ENCODE results near the gene POM121L12. TPM values are rescaled to one million over a fixed set of nuclear protein-coding genes. Genes with fewer than 3 reads are reported as not detected.

POM121L12 gene
- total RNA-seq, 3 donors from 2014 or later (not counting 1 experiment from before 2014, with no cell fraction given), result not detected

DNA sequence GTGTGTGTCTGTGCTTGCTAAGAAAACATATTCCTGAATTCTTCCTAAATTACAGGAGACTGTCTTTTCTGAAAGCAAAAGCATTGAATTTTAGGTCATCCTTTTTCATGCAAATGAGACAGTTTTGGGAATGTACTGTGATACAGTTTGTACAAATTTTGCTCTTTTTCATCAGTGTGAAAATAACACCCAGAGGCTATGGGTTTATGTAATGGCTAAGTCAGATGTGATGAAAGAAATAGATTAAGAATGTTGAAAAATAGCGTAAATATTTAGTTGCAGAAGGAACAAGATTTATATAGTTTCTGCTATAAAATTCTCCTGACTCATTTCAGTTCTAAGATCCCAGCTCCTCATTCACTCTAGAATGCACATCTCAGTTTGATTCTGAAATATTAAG lies 24.6 kb downstream of the POM121L12 start:
- peaks cover 11% of the 10 kb centered on the region for H3K9me3 ChIP-seq (ENCODE audit: control insufficient read depth, insufficient read depth, low read length)
- no peak for DNase-seq
- H3K36me3 ChIP-seq (ENCODE audit: control insufficient read depth, insufficient read depth, low read length), result no peaks in the 10 kb centered on the region
- WGBS (ENCODE audit: insufficient coverage), result no CpG with 5 or more reads among the region's 1 CpG
- Mint-ChIP-seq H3K27ac (no peak overlapping the region), H3K27me3 (ENCODE audit: low read depth in 2 of 2) (no peaks in the 10 kb centered on the region), H3K4me1 (no peaks in the 10 kb centered on the region), H3K9me3 (peaks cover 24 to 29% of the 10 kb centered on the region in 2 donors), H3K4me3 (no peak overlapping the region), H3K36me3 (peaks cover 29% of the 10 kb centered on the region)
- TF ChIP-seq, protein P1, sequence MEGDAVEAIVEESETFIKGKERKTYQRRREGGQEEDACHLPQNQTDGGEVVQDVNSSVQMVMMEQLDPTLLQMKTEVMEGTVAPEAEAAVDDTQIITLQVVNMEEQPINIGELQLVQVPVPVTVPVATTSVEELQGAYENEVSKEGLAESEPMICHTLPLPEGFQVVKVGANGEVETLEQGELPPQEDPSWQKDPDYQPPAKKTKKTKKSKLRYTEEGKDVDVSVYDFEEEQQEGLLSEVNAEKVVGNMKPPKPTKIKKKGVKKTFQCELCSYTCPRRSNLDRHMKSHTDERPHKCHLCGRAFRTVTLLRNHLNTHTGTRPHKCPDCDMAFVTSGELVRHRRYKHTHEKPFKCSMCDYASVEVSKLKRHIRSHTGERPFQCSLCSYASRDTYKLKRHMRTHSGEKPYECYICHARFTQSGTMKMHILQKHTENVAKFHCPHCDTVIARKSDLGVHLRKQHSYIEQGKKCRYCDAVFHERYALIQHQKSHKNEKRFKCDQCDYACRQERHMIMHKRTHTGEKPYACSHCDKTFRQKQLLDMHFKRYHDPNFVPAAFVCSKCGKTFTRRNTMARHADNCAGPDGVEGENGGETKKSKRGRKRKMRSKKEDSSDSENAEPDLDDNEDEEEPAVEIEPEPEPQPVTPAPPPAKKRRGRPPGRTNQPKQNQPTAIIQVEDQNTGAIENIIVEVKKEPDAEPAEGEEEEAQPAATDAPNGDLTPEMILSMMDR (IDR thresholded peaks at IDR 0.05), result no peak
- no peaks in the 10 kb centered on the region for H3K27me3 ChIP-seq (ENCODE audit: control insufficient read depth, insufficient read depth, low read length)
- no peak overlapping the region for H3K4me3 ChIP-seq (ENCODE audit: low read length)
- ATAC-seq, result no peak
- intact Hi-C loops (cut with micrococcal nuclease), result no loop called here
- no peaks in the 10 kb centered on the region for H3K4me1 ChIP-seq (ENCODE audit: control insufficient read depth, insufficient read depth, low read length)
- H3K27ac ChIP-seq (ENCODE audit: low read length), result no peak overlapping the region

DNA sequence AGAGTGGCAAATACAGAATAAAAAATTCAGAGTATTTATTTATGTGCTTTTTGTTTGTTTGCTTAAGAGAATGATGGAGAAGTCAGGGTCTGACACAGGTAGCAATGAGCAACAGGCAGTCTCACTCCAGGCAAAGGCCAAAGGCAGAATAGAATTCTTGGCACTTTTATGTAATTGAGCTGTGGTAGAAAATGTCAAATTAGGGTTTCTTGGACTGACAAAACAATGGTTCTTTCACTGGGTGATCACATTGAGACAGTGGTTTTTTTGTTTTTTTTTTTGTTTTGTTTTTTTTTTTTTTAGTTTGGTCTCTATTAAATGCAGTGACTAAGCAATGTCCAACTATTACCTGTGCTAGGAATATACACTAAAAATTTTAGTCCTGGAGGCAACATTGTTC lies 27.4 kb downstream of the POM121L12 start:
- TF ChIP-seq, protein P1 (IDR thresholded peaks at IDR 0.05), result no peak
- intact Hi-C loops (cut with micrococcal nuclease), result no loop called here
- no peak for ATAC-seq

DNA sequence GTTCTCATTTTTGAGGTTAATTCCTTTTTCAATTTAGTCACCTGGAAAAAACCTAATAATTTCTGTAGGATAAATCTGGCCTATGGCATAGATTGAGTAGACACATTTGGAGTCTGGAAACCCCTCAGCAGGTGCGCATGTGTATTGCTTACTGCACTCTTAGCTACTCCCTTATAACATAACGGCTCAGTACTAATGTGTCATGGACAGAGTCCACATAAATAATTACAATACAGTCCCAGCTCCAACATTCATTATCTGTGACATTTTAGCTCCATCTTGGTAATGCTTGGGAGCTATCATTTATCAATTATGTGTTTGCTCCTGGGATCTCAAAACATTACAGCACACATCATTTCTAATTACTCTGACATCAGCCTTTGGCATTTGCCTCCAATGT lies 33.2 kb downstream of the POM121L12 start:
- Histone ChIP-seq H3K27me3 (ENCODE audit: control insufficient read depth, insufficient read depth, low read length) (no peaks in the 10 kb centered on the region), H3K4me3 (ENCODE audit: low read length) (no peak overlapping the region), H3K4me1 (ENCODE audit: control insufficient read depth, insufficient read depth, low read length) (no peaks in the 10 kb centered on the region), H3K9me3 (ENCODE audit: control insufficient read depth, insufficient read depth, low read length) (peaks cover 9% of the 10 kb centered on the region), H3K36me3 (ENCODE audit: control insufficient read depth, insufficient read depth, low read length) (no peaks in the 10 kb centered on the region), H3K27ac (ENCODE audit: low read length) (no peak overlapping the region)
- intact Hi-C loops (cut with micrococcal nuclease), result no loop called here
- peaks cover 13% of the 10 kb centered on the region in 2 donors for H3K9me3 Mint-ChIP-seq
- no peak overlapping the region for H3K4me3 Mint-ChIP-seq
- no peak overlapping the region for H3K27ac Mint-ChIP-seq
- TF ChIP-seq, protein P1 (IDR thresholded peaks at IDR 0.05), result no peak
- 91% methylated on average over 2 of the region's 2 CpGs for WGBS (ENCODE audit: insufficient coverage)
- no peak for DNase-seq
- no peaks in the 10 kb centered on the region for H3K27me3 Mint-ChIP-seq (ENCODE audit: low read depth in 2 of 2)
- no peaks in the 10 kb centered on the region for H3K4me1 Mint-ChIP-seq
- H3K36me3 Mint-ChIP-seq, result peaks cover 9% of the 10 kb centered on the region
- no peak for ATAC-seq

More for the DNA sequence above, 27.4 kb downstream of the POM121L12 start:
- DNase-seq, result no peak
- peaks cover 10% of the 10 kb centered on the region for H3K9me3 ChIP-seq (ENCODE audit: control insufficient read depth, insufficient read depth, low read length)
- Mint-ChIP-seq H3K4me3 (no peak overlapping the region), H3K4me1 (no peaks in the 10 kb centered on the region), H3K9me3 (peaks cover 20 to 26% of the 10 kb centered on the region in 2 donors), H3K27ac (no peak overlapping the region), H3K27me3 (ENCODE audit: low read depth in 2 of 2) (no peaks in the 10 kb centered on the region), H3K36me3 (peaks cover 23% of the 10 kb centered on the region)
- H3K36me3 ChIP-seq (ENCODE audit: control insufficient read depth, insufficient read depth, low read length), result no peaks in the 10 kb centered on the region
- no peaks in the 10 kb centered on the region for H3K4me1 ChIP-seq (ENCODE audit: control insufficient read depth, insufficient read depth, low read length)
- no peak overlapping the region for H3K4me3 ChIP-seq (ENCODE audit: low read length)
- H3K27me3 ChIP-seq (ENCODE audit: control insufficient read depth, insufficient read depth, low read length), result no peaks in the 10 kb centered on the region
- no peak overlapping the region for H3K27ac ChIP-seq (ENCODE audit: low read length)

DNA sequence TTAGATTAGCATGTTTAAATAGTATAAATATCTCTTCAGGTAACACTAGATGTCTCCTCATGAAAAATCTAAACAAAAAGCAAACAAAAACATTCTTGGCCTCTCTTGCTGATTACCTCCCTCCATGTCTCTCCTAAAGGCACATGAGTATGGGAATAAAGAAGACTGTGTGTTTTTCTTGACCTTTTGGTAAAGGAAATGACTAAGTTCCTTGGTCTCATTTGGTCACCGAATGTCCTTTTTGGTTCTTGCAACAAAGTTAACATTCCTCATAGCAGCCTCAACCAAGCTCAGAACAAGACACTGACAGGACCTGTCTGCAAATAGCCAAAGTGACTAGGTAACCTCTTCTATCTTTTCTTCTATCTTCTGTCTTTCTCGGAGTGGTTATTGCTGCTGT lies 35.5 kb downstream of the POM121L12 start:
- H3K27ac Mint-ChIP-seq, result no peak overlapping the region
- DNase-seq (no peak), ATAC-seq (no peak)
- Histone ChIP-seq H3K4me1 (ENCODE audit: control insufficient read depth, insufficient read depth, low read length) (no peaks in the 10 kb centered on the region), H3K27ac (ENCODE audit: low read length) (no peak overlapping the region), H3K4me3 (ENCODE audit: low read length) (no peak overlapping the region), H3K27me3 (ENCODE audit: control insufficient read depth, insufficient read depth, low read length) (no peaks in the 10 kb centered on the region), H3K9me3 (ENCODE audit: control insufficient read depth, insufficient read depth, low read length) (peaks cover 6% of the 10 kb centered on the region), H3K36me3 (ENCODE audit: control insufficient read depth, insufficient read depth, low read length) (no peaks in the 10 kb centered on the region)
- TF ChIP-seq, protein P1 (IDR thresholded peaks at IDR 0.05), result no peak
- intact Hi-C loops (cut with micrococcal nuclease), result no loop called here
- 78% methylated on average over 2 of the region's 2 CpGs for WGBS (ENCODE audit: insufficient coverage)
- peaks cover 9% of the 10 kb centered on the region for H3K36me3 Mint-ChIP-seq
- no peaks in the 10 kb centered on the region for H3K27me3 Mint-ChIP-seq (ENCODE audit: low read depth in 2 of 2)
- no peaks in the 10 kb centered on the region for H3K4me1 Mint-ChIP-seq
- H3K9me3 Mint-ChIP-seq, result peaks cover 13 to 17% of the 10 kb centered on the region in 2 donors
- H3K4me3 Mint-ChIP-seq, result no peak overlapping the region
